ENCODE results near the gene FBLN2.
"Not testable (repeated sequence)": the region's sequence is repeated elsewhere in the genome, so short reads cannot be mapped to it uniquely, and the experiment has no call there.

Gene FBLN2

GRCh38 chr3:13549623-13550422 lies 898 bp downstream of the FBLN2 start:
- DNase-seq (ENCODE audit: low spot score), result no peak

- DNase-seq (ENCODE audit: low spot score), result no peak
Measured at GRCh38 chr3:13550423-13550690, 1.4 kb downstream of the FBLN2 start.

GRCh38 chr3:13550791-13551360 lies 2.0 kb downstream of the FBLN2 start:
- DNase-seq (ENCODE audit: low spot score), result no peak

- no peak for DNase-seq (ENCODE audit: low spot score)
Measured at GRCh38 chr3:13552857-13553652, 4.1 kb downstream of the FBLN2 start.

- no peak for DNase-seq (ENCODE audit: low spot score)
Measured at GRCh38 chr3:13553686-13554085, 4.8 kb downstream of the FBLN2 start.

- DNase-seq (ENCODE audit: low spot score), result no peak
Measured at GRCh38 chr3:13555753-13556152, 6.8 kb downstream of the FBLN2 start.

GRCh38 chr3:13556207-13556606 lies 7.3 kb downstream of the FBLN2 start:
- DNase-seq (ENCODE audit: low spot score), result no peak

GRCh38 chr3:13556917-13557316 lies 8.0 kb downstream of the FBLN2 start:
- no peak for DNase-seq (ENCODE audit: low spot score)

- DNase-seq (ENCODE audit: low spot score), result no peak
Measured at GRCh38 chr3:13557417-13557816, 8.5 kb downstream of the FBLN2 start.

- no peak for DNase-seq (ENCODE audit: low spot score)
Measured at GRCh38 chr3:13557926-13558325, 9.0 kb downstream of the FBLN2 start.

GRCh38 chr3:13558651-13559050 lies 9.7 kb downstream of the FBLN2 start:
- DNase-seq (ENCODE audit: low spot score), result no peak

GRCh38 chr3:13559764-13560525 lies 11.0 kb downstream of the FBLN2 start:
- no peak for DNase-seq (ENCODE audit: low spot score)

GRCh38 chr3:13561376-13561775 lies 12.5 kb downstream of the FBLN2 start:
- DNase-seq (ENCODE audit: low spot score), result no peak

GRCh38 chr3:13561967-13562366 lies 13.0 kb downstream of the FBLN2 start:
- DNase-seq (ENCODE audit: low spot score), result no peak

- not testable (repeated sequence) for DNase-seq (ENCODE audit: low spot score)
Measured at GRCh38 chr3:13562421-13562820, 13.5 kb downstream of the FBLN2 start.

GRCh38 chr3:13563321-13563720 lies 14.4 kb downstream of the FBLN2 start:
- no peak for DNase-seq (ENCODE audit: low spot score)

- no peak for DNase-seq (ENCODE audit: low spot score)
Measured at GRCh38 chr3:13563911-13564310, 15.0 kb downstream of the FBLN2 start.

GRCh38 chr3:13564751-13565560 lies 16.0 kb downstream of the FBLN2 start:
- no peak for DNase-seq (ENCODE audit: low spot score)

GRCh38 chr3:13565581-13566452 lies 16.9 kb downstream of the FBLN2 start:
- no peak for DNase-seq (ENCODE audit: low spot score)

- no peak for DNase-seq (ENCODE audit: low spot score)
Measured at GRCh38 chr3:13566453-13566748, 17.5 kb downstream of the FBLN2 start.

GRCh38 chr3:13566769-13567310 lies 17.9 kb downstream of the FBLN2 start:
- no peak for DNase-seq (ENCODE audit: low spot score)

All from AG08396 (cell line).